ENCODE data around the gene RPS26. TPM values are rescaled to one million over a fixed set of nuclear protein-coding genes. Genes with fewer than 3 reads are reported as not detected.
A peak's percentile ranks its signal among the peaks of the same experiment; 100 is the strongest.

RPS26 gene
- total and polyA plus RNA-seq, 2 of the 13 experiments (the other 11 are each of a cell fraction or from before 2014, with no cell fraction given): 150 to 421 TPM

- TF ChIP-seq ASH2L (IDR thresholded peaks at IDR 0.05; ENCODE audit: insufficient read length, low read depth, low read length): peak; percentile 50
- no peak for TF ChIP-seq HIVEP1 (CRISPR knock-in tag; IDR thresholded peaks at IDR 0.05)
- TF ChIP-seq U2AF1 (optimal IDR thresholded peaks at IDR 0.05; ENCODE audit: low read depth, low read length): peak; percentile 14
- no peak; the same call in 1 of the 2 replicates for TF ChIP-seq REL (CRISPR knock-in tag; conservative IDR thresholded peaks at IDR 0.05)
- TF ChIP-seq ZBTB14 (CRISPR knock-in tag; IDR thresholded peaks at IDR 0.05): no peak
- TF ChIP-seq HMG20A (CRISPR knock-in tag; IDR thresholded peaks at IDR 0.05; ENCODE audit: borderline replicate concordance): no peak
- no peak; the same call in 1 of the 2 replicates for TF ChIP-seq POGZ (CRISPR knock-in tag; IDR thresholded peaks at IDR 0.05)
- no peak for TF ChIP-seq ZNF235 (CRISPR knock-in tag; IDR thresholded peaks at IDR 0.05; ENCODE audit: borderline replicate concordance)
- TF ChIP-seq NFATC3 (CRISPR knock-in tag; IDR thresholded peaks at IDR 0.05): no peak
- TF ChIP-seq FOXP4 (CRISPR knock-in tag; IDR thresholded peaks at IDR 0.05): peak; percentile 84
- no peak for TF ChIP-seq TBX3 (IDR thresholded peaks at IDR 0.05; ENCODE audit: borderline replicate concordance)
- no peak for TF ChIP-seq GTF2F1 (IDR thresholded peaks at IDR 0.05; ENCODE audit: low read length)
- no peak for TF ChIP-seq NPAS2 (CRISPR knock-in tag; IDR thresholded peaks at IDR 0.05; ENCODE audit: borderline replicate concordance)
- TF ChIP-seq ZFYVE20 (CRISPR knock-in tag; IDR thresholded peaks at IDR 0.05; ENCODE audit: borderline replicate concordance, low read depth): 0 out of 2 replicates have a peak, but pooled peaks have one; percentile 22
- TF ChIP-seq SYNCRIP (IDR thresholded peaks at IDR 0.05; ENCODE audit: insufficient read depth, low read depth, low read length): no peak
- TF ChIP-seq GABPB1 (CRISPR knock-in tag; IDR thresholded peaks at IDR 0.05): peak; percentile 72
- TF ChIP-seq ADNP (CRISPR knock-in tag; IDR thresholded peaks at IDR 0.05): no peak
- TF ChIP-seq REPIN1 (CRISPR knock-in tag; IDR thresholded peaks at IDR 0.05; ENCODE audit: borderline replicate concordance, low read depth): peak; percentile 64; the same call in 1 of the 2 replicates
- TF ChIP-seq HBP1 (CRISPR knock-in tag; IDR thresholded peaks at IDR 0.05; ENCODE audit: low read depth): peak; percentile 89; the same call in 1 of the 2 replicates
- TF ChIP-seq AHR (CRISPR knock-in tag; IDR thresholded peaks at IDR 0.05): no peak; the same call in 1 of the 2 replicates
- TF ChIP-seq ZNF749 (CRISPR knock-in tag; IDR thresholded peaks at IDR 0.05; ENCODE audit: borderline replicate concordance): peak; percentile 47; the same call in 1 of the 2 replicates
- TF ChIP-seq STAG1 (CRISPR knock-in tag; IDR thresholded peaks at IDR 0.05): no peak
- TF ChIP-seq CREB1 (IDR thresholded peaks at IDR 0.05): 0 out of 2 replicates have a peak, but pooled peaks have one; percentile 12
- no peak for TF ChIP-seq CREB1 (CRISPR knock-in tag; IDR thresholded peaks at IDR 0.05)
- TF ChIP-seq ZSCAN31 (CRISPR knock-in tag; IDR thresholded peaks at IDR 0.05; ENCODE audit: low read depth): peak; percentile 68
- TF ChIP-seq ZNF780A (CRISPR knock-in tag; IDR thresholded peaks at IDR 0.05): 0 out of 2 replicates have a peak, but pooled peaks have one; percentile 48
Measured at GRCh38 chr12:56079723-56080555, 38.2 kb downstream of the RPS26 start, which contains the start of gene ERBB3 (continued).
